Fibroblast of pulmonary artery (primary cell): ENCODE results near the gene LENG8.

ENCODE experiments used
- DNase-seq: peaks from one replicate; pipeline ENCODE4 v3.0.0-alpha.2; 2010; ENCODE audit warnings: low read depth
- H3K4me3 ChIP-seq: replicated peaks from 2 replicates; pipeline ENCODE4 v1.5.1; 2011; ENCODE audit warnings: low read depth, mild to moderate bottlenecking, control low read depth, low read length, moderate library complexity
- TF ChIP-seq, protein P1 (sequence below): IDR thresholded peaks from 2 replicates; pipeline ENCODE4 v1.5.1; 2011; ENCODE audit warnings: mild to moderate bottlenecking, control low read depth, low read length, inconsistent platforms; ENCODE audit errors: missing control alignments

LENG8 gene

DNA sequence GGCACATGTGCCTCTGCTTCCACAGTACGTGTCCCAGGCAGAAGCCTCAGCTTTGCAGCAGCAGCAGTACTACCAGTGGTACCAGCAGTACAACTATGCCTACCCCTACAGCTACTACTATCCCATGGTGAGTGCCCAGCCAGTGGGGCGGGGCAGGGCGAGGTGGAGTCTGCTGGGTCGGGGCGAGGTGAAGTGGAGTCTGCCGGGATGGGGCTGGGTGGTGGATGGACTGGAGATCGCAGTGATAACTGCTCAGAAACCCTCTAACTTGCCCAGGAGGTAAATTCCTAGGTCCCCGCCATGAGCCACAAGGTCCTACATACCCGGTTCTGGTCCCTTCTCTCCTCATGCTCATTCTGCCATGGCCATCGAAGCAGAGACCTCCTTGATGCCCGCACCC lies 3.6 kb downstream of the LENG8 start:
- DNase-seq, result no peak
- no peak overlapping the region for H3K4me3 ChIP-seq
- TF ChIP-seq, protein P1, sequence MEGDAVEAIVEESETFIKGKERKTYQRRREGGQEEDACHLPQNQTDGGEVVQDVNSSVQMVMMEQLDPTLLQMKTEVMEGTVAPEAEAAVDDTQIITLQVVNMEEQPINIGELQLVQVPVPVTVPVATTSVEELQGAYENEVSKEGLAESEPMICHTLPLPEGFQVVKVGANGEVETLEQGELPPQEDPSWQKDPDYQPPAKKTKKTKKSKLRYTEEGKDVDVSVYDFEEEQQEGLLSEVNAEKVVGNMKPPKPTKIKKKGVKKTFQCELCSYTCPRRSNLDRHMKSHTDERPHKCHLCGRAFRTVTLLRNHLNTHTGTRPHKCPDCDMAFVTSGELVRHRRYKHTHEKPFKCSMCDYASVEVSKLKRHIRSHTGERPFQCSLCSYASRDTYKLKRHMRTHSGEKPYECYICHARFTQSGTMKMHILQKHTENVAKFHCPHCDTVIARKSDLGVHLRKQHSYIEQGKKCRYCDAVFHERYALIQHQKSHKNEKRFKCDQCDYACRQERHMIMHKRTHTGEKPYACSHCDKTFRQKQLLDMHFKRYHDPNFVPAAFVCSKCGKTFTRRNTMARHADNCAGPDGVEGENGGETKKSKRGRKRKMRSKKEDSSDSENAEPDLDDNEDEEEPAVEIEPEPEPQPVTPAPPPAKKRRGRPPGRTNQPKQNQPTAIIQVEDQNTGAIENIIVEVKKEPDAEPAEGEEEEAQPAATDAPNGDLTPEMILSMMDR, result no peak

DNA sequence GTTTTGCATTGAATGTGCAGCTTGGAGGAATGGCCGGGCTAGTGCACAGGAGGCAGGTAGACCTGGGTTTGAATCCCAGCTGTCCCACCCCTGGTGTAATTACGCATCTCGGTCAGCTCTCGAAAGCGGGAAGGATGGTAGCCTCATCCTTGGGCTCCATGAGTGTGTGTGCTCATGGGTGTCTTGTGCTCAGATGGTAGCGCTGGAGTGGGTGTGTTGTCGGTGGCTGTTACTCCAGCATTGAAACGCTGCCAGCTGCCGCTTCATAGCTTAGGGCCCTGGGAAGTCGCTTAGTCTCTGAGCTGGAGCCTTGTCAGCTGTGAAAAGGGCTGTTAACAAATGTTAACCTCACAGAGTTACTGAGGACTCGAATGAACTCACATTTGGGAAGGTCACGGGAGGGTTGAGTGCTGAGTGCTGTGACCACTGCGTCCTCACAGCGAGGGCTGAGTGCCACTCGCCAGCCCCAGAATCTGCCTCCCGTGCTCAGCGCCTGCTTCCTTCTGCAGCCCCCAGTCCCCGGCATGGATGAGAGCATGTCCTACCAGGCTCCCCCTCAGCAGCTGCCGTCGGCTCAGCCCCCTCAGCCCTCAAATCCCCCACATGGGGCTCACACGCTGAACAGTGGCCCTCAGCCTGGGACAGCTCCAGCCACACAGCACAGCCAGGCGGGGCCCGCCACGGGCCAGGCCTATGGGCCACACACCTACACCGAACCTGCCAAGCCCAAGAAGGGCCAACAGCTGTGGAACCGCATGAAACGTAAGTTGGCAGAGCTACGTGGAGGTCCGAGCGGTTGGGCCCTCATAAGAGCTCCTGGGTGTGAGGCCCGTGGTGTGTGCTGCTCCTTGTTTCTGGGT lies 5.2 kb downstream of the LENG8 start:
- no peak for DNase-seq
- TF ChIP-seq, protein P1, result no peak
- no peak overlapping the region for H3K4me3 ChIP-seq

DNA sequence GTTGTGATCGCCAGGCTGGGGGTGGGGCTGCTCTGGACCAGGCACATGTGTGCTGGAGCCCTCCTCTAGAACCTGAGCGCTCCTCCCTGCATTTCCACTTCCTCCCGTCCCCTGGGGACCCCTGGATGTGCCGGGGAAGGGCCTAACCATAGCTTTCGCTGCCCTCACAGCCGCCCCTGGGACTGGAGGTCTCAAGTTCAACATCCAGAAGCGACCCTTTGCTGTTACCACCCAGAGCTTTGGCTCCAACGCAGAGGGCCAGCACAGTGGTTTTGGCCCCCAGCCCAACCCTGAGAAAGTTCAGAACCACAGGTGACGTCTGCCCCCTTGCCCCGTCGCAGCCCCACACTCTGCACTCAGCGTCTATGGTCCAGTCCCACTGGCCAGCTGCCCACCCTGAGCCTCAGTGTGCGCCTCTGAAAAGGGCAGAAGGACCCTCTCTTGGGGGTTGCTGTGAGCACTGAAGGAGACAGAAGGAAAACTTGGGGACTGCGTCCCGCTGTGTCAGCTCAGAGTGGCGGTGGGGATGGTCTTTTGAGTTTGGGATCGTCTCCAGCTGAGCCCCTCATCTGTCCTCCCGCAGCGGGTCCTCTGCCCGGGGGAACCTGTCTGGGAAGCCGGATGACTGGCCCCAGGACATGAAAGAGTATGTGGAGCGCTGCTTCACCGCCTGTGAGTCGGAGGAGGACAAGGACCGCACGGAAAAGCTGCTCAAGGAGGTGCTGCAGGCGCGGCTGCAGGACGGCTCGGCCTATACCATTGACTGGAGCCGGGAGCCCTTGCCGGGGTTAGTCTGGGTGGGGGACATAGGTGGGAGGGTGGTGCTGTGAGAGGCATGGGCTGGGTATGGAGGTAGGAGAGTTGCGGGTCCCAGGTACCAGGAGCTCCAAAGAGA lies 6.0 kb downstream of the LENG8 start:
- H3K4me3 ChIP-seq, result no peak overlapping the region
- DNase-seq, result no peak
- TF ChIP-seq, protein P1, result no peak

DNA sequence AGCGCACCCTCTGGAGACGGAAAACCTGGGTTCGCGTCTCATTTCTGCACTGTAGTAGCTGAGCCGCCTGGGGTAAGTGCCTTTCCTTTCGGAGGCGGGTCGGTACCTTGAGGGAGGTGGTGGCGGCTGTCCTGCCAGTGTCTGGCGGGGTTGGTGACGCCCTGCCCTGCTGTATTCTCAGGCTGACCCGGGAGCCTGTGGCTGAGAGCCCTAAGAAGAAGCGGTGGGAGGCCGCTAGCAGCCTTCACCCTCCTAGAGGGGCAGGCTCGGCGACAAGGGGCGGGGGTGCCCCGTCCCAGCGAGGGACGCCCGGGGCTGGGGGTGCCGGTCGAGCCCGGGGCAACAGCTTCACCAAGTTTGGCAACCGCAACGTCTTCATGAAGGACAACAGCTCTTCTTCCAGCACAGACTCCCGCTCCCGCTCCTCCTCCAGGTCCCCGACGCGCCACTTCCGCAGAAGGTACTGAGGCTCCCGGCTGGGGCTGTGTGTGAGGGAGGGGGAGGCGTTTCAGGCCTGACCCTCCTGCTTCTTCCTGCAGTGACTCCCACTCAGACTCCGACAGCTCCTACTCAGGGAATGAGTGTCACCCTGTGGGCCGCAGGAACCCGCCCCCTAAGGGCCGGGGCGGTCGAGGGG lies 6.9 kb downstream of the LENG8 start:
- DNase-seq, result no peak
- H3K4me3 ChIP-seq, result no peak overlapping the region
- TF ChIP-seq, protein P1, result no peak

DNA sequence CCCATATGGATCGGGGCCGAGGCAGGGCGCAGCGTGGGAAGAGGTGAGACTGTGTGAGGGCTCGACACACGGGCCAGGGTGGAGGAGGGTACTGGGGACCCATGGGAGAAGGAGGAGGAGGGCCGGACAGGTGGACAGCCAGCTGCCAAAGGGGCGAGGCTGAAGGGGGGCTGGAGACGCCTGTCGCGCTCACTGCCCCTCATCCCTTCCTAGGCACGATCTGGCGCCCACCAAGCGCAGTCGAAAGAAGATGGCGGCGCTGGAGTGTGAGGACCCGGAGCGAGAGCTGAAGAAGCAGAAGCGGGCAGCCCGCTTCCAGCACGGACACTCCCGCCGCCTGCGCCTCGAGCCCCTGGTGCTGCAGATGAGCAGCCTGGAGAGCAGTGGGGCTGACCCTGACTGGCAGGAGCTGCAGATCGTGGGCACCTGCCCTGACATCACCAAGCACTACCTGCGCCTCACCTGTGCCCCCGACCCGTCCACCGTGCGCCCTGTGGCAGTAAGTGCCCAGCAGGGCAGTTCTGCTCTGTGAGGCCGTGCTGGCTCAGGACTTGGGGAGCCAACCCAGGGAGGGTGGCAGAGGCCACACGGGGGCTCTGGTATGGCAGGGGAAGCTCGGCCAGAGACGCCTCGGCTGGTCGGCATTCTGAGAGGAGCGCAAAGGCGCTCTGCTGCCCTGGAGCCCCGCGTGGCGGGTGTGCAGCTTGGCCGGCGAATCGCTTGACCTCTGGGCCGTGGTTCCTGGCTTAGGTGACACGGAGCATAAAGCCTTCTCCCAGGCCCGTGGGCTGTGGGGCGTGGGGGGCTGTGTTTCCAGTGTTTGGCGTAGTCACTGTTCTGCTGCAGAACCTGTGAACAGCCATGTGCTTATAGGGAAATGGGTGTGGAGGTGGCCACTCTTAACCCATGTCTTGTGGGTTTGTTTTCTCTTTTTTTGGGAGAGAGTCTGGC lies 7.7 kb downstream of the LENG8 start:
- H3K4me3 ChIP-seq, result no peak overlapping the region
- TF ChIP-seq, protein P1, result no peak
- no peak for DNase-seq
